RWPE2 (cell line): ENCODE measurements around the gene CTSV.
"Not testable (repeated sequence)": the region's sequence is repeated elsewhere in the genome, so short reads cannot be mapped to it uniquely, and the experiment has no call there.

Source experiments
- ATAC-seq: fragments of 200-7000 bp; cut with Tn5 transposase; 3 replicates; pipeline ENCODE4 v1.9.1; 2021; ENCODE audit warnings: low read depth
- DNase-seq: peaks from one replicate; pipeline ENCODE4 v3.0.0-alpha.2; 2020; ENCODE audit warnings: low spot score
- H3K27ac ChIP-seq: fragments of 450-650 bp; 2 replicates; pipeline ENCODE4 v1.5.1; 2017; ENCODE audit warnings: mild to moderate bottlenecking; ENCODE audit not compliant: poor library complexity, severe bottlenecking
- H3K27me3 ChIP-seq: fragments of 250-450 bp; sonication (Bioruptor Pico); 2 replicates; pipeline ENCODE4 v1.5.1; 2021; ENCODE audit warnings: mild to moderate bottlenecking, moderate library complexity; ENCODE audit not compliant: insufficient read depth, poor library complexity, severe bottlenecking
- H3K36me3 ChIP-seq: fragments of 250-450 bp; sonication (Bioruptor Pico); 2 replicates; pipeline ENCODE4 v1.5.1; 2020; ENCODE audit warnings: low read depth, mild to moderate bottlenecking, moderate library complexity
- H3K4me1 ChIP-seq: fragments of 250-450 bp; sonication (Bioruptor Pico); 2 replicates; pipeline ENCODE4 v1.5.1; 2021; ENCODE audit warnings: mild to moderate bottlenecking, moderate library complexity; ENCODE audit not compliant: insufficient read depth, poor library complexity, severe bottlenecking
- H3K4me3 ChIP-seq: fragments of 250-450 bp; sonication (Bioruptor Pico); 2 replicates; pipeline ENCODE4 v1.5.1; 2021; ENCODE audit warnings: mild to moderate bottlenecking, moderate library complexity; ENCODE audit not compliant: severe bottlenecking
- H3K9me3 ChIP-seq: fragments of 250-450 bp; sonication (Bioruptor Pico); 2 replicates; pipeline ENCODE4 v1.5.1; 2021; ENCODE audit warnings: mild to moderate bottlenecking, moderate library complexity; ENCODE audit not compliant: severe bottlenecking
- CTCF ChIP-seq: fragments of 450-650 bp; IDR thresholded peaks from one replicate; pipeline ENCODE4 v1.5.1; 2017; ENCODE audit warnings: mild to moderate bottlenecking, moderate library complexity; ENCODE audit not compliant: poor library complexity, severe bottlenecking

Gene CTSV

GRCh38 chr9:97038611-97039513 is at the start of gene CTSV:
TSS of gene CTSV (minus strand) at chr9:97039142. CDS start at chr9:97038043, 1,099 bp downstream.
- DNase-seq (peak; percentile 89), ATAC-seq (peak; percentile 96)
- Histone ChIP-seq H3K9me3 (no peaks in the 10 kb centered on the region), H3K4me3 (peak within 1 kb of the TSS; percentile 63), H3K27ac (peak within 1 kb of the TSS; percentile 35), H3K36me3 (peaks cover 38% of the 10 kb centered on the region), H3K4me1 (peaks cover 5% of the 10 kb centered on the region), H3K27me3 (no peaks in the 10 kb centered on the region)
- no peak for TF ChIP-seq CTCF

GRCh38 chr9:97087668-97088215 is 48.8 kb upstream of the CTSV start:
- not testable (repeated sequence) for H3K27me3 ChIP-seq, H3K9me3 ChIP-seq, H3K4me3 ChIP-seq, DNase-seq, H3K36me3 ChIP-seq
- Histone ChIP-seq H3K27ac (peak overlapping the region; percentile 60), H3K4me1 (peaks cover 18% of the 10 kb centered on the region)
- ATAC-seq: peak; percentile 30

GRCh38 chr9:97084562-97084991 is 45.6 kb upstream of the CTSV start:
- H3K27ac ChIP-seq, ATAC-seq: not testable (repeated sequence)

DNA sequence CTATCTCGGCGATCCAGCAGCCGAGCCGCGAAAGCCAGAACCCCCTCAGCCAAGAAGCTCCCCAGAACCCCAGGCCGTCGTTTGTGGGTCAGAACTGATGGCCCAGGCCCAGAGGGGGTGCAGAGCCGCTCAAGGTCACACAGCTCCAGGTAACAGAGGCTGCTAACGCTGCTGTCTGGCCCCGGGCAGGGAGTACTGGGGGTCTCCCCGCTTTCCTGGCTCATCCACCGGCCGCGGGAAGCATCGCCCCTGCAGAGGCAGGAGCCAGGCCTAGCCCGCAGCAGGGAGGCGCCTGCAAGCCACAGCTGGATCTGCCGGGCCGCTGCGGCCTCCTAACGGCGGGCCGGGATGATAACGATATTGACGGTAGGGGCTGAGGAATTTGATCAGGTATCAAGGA is 39.4 kb upstream of the CTSV start:
- ATAC-seq (no peak), DNase-seq (no peak)
- H3K36me3 ChIP-seq: no peaks in the 10 kb centered on the region
- H3K4me1 ChIP-seq: no peaks in the 10 kb centered on the region
- H3K4me3 ChIP-seq: no peak overlapping the region
- no peaks in the 10 kb centered on the region for H3K27me3 ChIP-seq
- H3K9me3 ChIP-seq: no peaks in the 10 kb centered on the region
- no peak for TF ChIP-seq CTCF
- H3K27ac ChIP-seq: no peak overlapping the region

More at GRCh38 chr9:97084562-97084991, 45.6 kb upstream of the CTSV start:
- peaks cover 18% of the 10 kb centered on the region for H3K4me1 ChIP-seq
- H3K27me3 ChIP-seq, DNase-seq, H3K4me3 ChIP-seq, H3K9me3 ChIP-seq, H3K36me3 ChIP-seq: not testable (repeated sequence)

DNA sequence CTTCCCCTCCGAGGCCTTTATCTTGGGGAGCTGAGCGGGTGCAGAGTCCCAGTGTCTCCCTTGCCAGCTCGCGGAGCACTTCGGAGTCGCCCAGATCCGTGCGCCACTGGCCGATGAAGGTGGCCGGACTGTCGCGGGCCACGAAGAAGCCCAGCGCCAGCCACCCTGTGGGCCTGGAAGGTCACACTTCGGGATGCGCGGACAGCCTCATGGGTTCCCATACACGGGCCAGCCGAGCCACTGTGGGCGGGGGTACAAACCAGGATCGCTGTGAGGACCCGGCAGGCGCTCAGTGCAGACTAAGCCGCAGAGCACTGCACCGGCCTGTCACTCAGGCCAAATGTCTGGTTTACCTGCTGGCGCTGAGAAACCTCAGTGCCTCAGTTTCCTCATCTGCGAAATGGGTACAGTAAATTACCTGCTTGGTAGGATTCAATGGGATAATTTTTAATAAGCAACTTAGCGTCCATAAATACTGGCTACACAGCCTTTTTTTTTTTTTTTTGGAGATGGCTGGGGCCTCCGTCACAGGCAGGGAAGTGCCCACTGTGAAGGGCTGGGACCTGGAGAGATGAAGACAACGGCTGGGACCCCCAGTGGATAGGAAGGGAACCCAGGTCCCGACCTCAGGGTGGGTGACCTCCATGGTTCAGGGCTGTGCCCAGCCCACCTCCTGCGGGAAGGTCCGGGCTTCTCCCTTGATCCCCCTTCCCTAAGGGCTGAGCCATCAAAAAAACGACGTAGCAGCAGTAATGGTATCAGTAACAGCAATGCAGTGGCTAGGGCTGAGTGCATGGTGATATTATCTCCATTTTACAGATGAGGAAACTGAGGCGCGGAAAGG is 38.7 kb upstream of the CTSV start:
- no peak for TF ChIP-seq CTCF
- Histone ChIP-seq H3K36me3 (no peaks in the 10 kb centered on the region), H3K9me3 (no peaks in the 10 kb centered on the region), H3K27ac (no peak overlapping the region), H3K4me1 (no peaks in the 10 kb centered on the region), H3K27me3 (no peaks in the 10 kb centered on the region), H3K4me3 (no peak overlapping the region)
- no peak for ATAC-seq
- no peak for DNase-seq

GRCh38 chr9:97076731-97077451 is 37.9 kb upstream of the CTSV start:
- not testable (repeated sequence) for H3K4me1 ChIP-seq, H3K27ac ChIP-seq, H3K9me3 ChIP-seq, H3K27me3 ChIP-seq, H3K4me3 ChIP-seq, DNase-seq, H3K36me3 ChIP-seq
- ATAC-seq: peak; percentile 27
